ENCODE data around the gene MREG. TPM values are rescaled to one million over a fixed set of nuclear protein-coding genes. Genes with fewer than 3 reads are reported as not detected.
"Not testable (repeated sequence)": the region's sequence is repeated elsewhere in the genome, so short reads cannot be mapped to it uniquely, and the experiment has no call there.

The MREG gene
- total RNA-seq, 1 experiment from 2014 or later: 23.0 TPM

- TF ChIP-seq CTCF (conservative IDR thresholded peaks at IDR 0.05): no peak
- TF ChIP-seq EZH2 (IDR thresholded peaks at IDR 0.05; ENCODE audit: low read depth): no peak
- H3K4me3 ChIP-seq: no peak overlapping the region
- no peaks in the 10 kb centered on the region for H3K9me3 ChIP-seq (ENCODE audit: insufficient read depth, low read depth)
- peaks cover 77% of the 10 kb centered on the region for H3K79me2 ChIP-seq (ENCODE audit: low read depth)
- no peak overlapping the region for H3K4me2 ChIP-seq
- DNase-seq: no peak
- no peaks in the 10 kb centered on the region for H3K27me3 ChIP-seq (ENCODE audit: insufficient read depth, low read depth)
- ChIA-PET CTCF (no interaction called here), POLR2A (ENCODE audit: unreplicated experiment) (no interaction called here)
- intact Hi-C loops (cut with micrococcal nuclease; ENCODE audit: unreplicated experiment): no loop called here
- peaks cover 41% of the 10 kb centered on the region for H3K36me3 ChIP-seq (ENCODE audit: low read depth)
- H3K4me1 ChIP-seq (replicated peaks; ENCODE audit: insufficient read depth): no peaks in the 10 kb centered on the region
- no peak overlapping the region for H2AFZ ChIP-seq
- H3K27ac ChIP-seq: no peak overlapping the region
- H4K20me1 ChIP-seq (ENCODE audit: insufficient read depth): no peaks in the 10 kb centered on the region
- H3K9me2 ChIP-seq (ENCODE audit: insufficient read depth): no peaks in the 10 kb centered on the region
- BruUV-seq (replicated peaks): no TSS peak
- H3F3A ChIP-seq (ENCODE audit: insufficient read depth, low read depth): no peaks in the 10 kb centered on the region
Observed at GRCh38 chr2:215994911-215995310, 18.4 kb downstream of the MREG start.

DNA sequence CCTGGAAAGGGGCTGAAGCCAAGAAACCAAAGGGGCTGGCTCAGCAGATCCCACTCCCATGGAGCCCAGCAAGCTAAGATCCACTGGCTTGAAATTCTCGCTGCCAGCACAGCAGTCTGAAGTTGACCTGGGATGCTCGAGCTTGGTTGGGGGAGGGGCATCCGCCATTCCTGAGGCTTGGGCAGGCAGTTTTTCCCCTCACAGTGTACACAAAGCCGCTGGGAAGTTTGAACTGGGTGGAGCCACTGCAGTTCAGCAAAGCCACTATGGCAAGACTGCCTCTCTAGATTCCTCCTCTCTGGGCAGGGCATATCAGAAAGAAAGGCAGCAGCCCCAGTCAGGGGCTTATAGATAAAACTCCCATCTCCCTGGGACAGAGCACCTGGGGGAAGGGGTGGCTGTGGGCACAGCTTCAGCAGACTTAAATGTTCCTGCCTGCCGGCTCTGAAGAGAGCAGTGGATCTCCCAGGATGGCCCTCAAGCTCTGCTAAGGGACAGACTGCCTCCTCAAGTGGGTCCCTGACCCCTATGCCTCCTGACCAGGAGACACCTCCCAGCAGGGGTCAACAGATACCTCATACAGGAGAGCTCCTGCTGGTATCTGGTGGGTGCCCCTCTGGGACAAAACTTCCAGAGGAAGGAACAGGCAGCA lies 24.7 kb downstream of the MREG start:
- H3K9me2 ChIP-seq (ENCODE audit: insufficient read depth); H3K4me3 ChIP-seq; H3K27ac ChIP-seq; H3K4me2 ChIP-seq; POLR2A ChIA-PET (ENCODE audit: unreplicated experiment); CTCF ChIA-PET; H2AFZ ChIP-seq; H4K20me1 ChIP-seq (ENCODE audit: insufficient read depth); BruUV-seq (replicated peaks); intact Hi-C loops (cut with micrococcal nuclease; ENCODE audit: unreplicated experiment); DNase-seq; H3K27me3 ChIP-seq (ENCODE audit: insufficient read depth, low read depth): not testable (repeated sequence)
- peaks cover 17% of the 10 kb centered on the region for H3K4me1 ChIP-seq (replicated peaks; ENCODE audit: insufficient read depth)
- peaks cover 12% of the 10 kb centered on the region for H3K9me3 ChIP-seq (ENCODE audit: insufficient read depth, low read depth)
- H3F3A ChIP-seq (ENCODE audit: insufficient read depth, low read depth): peaks cover 11% of the 10 kb centered on the region
- H3K36me3 ChIP-seq (ENCODE audit: low read depth): peaks cover 42% of the 10 kb centered on the region
- H3K79me2 ChIP-seq (ENCODE audit: low read depth): peaks cover 87% of the 10 kb centered on the region

GRCh38 chr2:215985257-215985656 lies 28.1 kb downstream of the MREG start:
- Histone ChIP-seq H3K27ac (peak overlapping the region; percentile 98), H3K4me1 (replicated peaks; ENCODE audit: insufficient read depth) (peaks cover 47% of the 10 kb centered on the region), H2AFZ (no peak overlapping the region), H3K9me3 (ENCODE audit: insufficient read depth, low read depth) (peaks cover 12% of the 10 kb centered on the region), H3K4me3 (no peak overlapping the region), H3K79me2 (ENCODE audit: low read depth) (peaks cover 77% of the 10 kb centered on the region), H3K9me2 (ENCODE audit: insufficient read depth) (no peaks in the 10 kb centered on the region), H3K4me2 (no peak overlapping the region), H3F3A (ENCODE audit: insufficient read depth, low read depth) (peaks cover 29% of the 10 kb centered on the region), H3K27me3 (ENCODE audit: insufficient read depth, low read depth) (no peaks in the 10 kb centered on the region), H3K36me3 (ENCODE audit: low read depth) (peaks cover 44% of the 10 kb centered on the region), H4K20me1 (ENCODE audit: insufficient read depth) (no peaks in the 10 kb centered on the region)
- POLR2A ChIA-PET (ENCODE audit: unreplicated experiment): interaction anchor here (0.6 kb wide), 1 partner anchor 60 kb away, joined by 4 read pairs; no protein-coding TSS in a partner anchor
- intact Hi-C loops (cut with micrococcal nuclease; ENCODE audit: unreplicated experiment): no loop called here
- no peak for DNase-seq
- CTCF ChIA-PET: no interaction called here
- TF ChIP-seq CTCF (conservative IDR thresholded peaks at IDR 0.05): no peak
- no TSS peak for BruUV-seq (replicated peaks)

DNA sequence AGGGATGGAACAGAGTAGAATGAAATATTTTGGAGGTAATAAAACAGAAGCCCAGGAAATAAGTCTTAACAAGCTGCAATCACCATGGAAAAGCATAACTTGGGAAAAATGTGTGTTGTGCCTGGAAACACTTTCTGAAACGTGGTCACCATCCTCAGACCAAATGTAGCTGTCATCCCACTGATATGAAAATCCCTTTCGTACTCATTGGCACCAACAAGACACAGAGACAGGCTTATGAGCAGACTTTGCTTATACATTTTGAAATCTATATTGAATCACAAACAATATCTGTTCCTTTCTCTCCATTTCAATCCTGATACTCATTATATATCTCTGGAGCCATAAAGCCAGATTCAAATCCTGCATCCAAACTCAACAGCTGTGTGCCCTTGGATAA lies 28.7 kb downstream of the MREG start:
- Histone ChIP-seq H2AFZ (no peak overlapping the region), H3K27me3 (ENCODE audit: insufficient read depth, low read depth) (no peaks in the 10 kb centered on the region), H3K79me2 (ENCODE audit: low read depth) (peaks cover 77% of the 10 kb centered on the region), H3F3A (ENCODE audit: insufficient read depth, low read depth) (peaks cover 30% of the 10 kb centered on the region), H3K36me3 (ENCODE audit: low read depth) (peaks cover 42% of the 10 kb centered on the region), H3K4me3 (no peak overlapping the region), H3K9me3 (ENCODE audit: insufficient read depth, low read depth) (peaks cover 12% of the 10 kb centered on the region), H3K9me2 (ENCODE audit: insufficient read depth) (no peaks in the 10 kb centered on the region), H3K4me1 (replicated peaks; ENCODE audit: insufficient read depth) (peaks cover 53% of the 10 kb centered on the region), H3K4me2 (no peak overlapping the region), H3K27ac (peak overlapping the region; percentile 98), H4K20me1 (ENCODE audit: insufficient read depth) (no peaks in the 10 kb centered on the region)
- CTCF ChIA-PET: interaction anchor here (0.6 kb wide), 1 partner anchor 11 kb away, joined by 6 read pairs; no protein-coding TSS in a partner anchor
- intact Hi-C loops (cut with micrococcal nuclease; ENCODE audit: unreplicated experiment): no loop called here
- TF ChIP-seq CTCF (conservative IDR thresholded peaks at IDR 0.05) (no peak), EZH2 (IDR thresholded peaks at IDR 0.05; ENCODE audit: low read depth) (no peak)
- POLR2A ChIA-PET (ENCODE audit: unreplicated experiment): no interaction called here
- BruUV-seq (replicated peaks): no TSS peak
- DNase-seq: no peak

Measured in PC-9 (cell line).